Jurkat, Clone E6-1 (cell line): ENCODE data around the gene ZNF66. TPM values are rescaled to one million over a fixed set of nuclear protein-coding genes. Genes with fewer than 3 reads are reported as not detected.
"Not testable (repeated sequence)": the region's sequence is repeated elsewhere in the genome, so short reads cannot be mapped to it uniquely, and the experiment has no call there.

Experiments
- DNase-seq: peaks from one replicate; pipeline ENCODE4 v3.0.0-alpha.2; 2011; ENCODE audit warnings: low read depth, low spot score
- H3K4me3 ChIP-seq: 2 replicates; pipeline ENCODE4 v1.5.1; 2011; ENCODE audit warnings: mild to moderate bottlenecking, low read length, control low read depth, moderate library complexity
- polyA plus RNA-seq: library from polyadenylated mRNA; unstranded; fragments of >200 nt; gene quantifications from one replicate; pipeline ENCODE4 v1.2.1, GENCODE V29; 2012; ENCODE audit warnings: missing spikeins; ENCODE audit not compliant: insufficient read length, insufficient read depth

Gene ZNF66
- polyA plus RNA-seq, result 1.2 TPM

- peak; percentile 83 for DNase-seq
- peak within 1 kb of the TSS; percentile 56 for H3K4me3 ChIP-seq
Measured at GRCh38 chr19:20776083-20777076, at the start of gene ZNF66. Gene ZNF66 (plus strand): TSS chr19:20776304. CDS start chr19:20776448, 144 bp downstream.

GRCh38 chr19:20750169-20750568, 25.9 kb upstream of the ZNF66 start:
- not testable (repeated sequence) for H3K4me3 ChIP-seq, DNase-seq

- DNase-seq, H3K4me3 ChIP-seq: not testable (repeated sequence)
Measured at GRCh38 chr19:20752291-20752690, 23.8 kb upstream of the ZNF66 start.

GRCh38 chr19:20769225-20769736, 6.8 kb upstream of the ZNF66 start:
- H3K4me3 ChIP-seq, DNase-seq: not testable (repeated sequence)

GRCh38 chr19:20787786-20788185, 11.7 kb downstream of the ZNF66 start:
- DNase-seq, result no peak
- no peak overlapping the region for H3K4me3 ChIP-seq

GRCh38 chr19:20791806-20792205, 15.7 kb downstream of the ZNF66 start:
- no peak for DNase-seq
- H3K4me3 ChIP-seq, result no peak overlapping the region

GRCh38 chr19:20806311-20807262, 30.5 kb downstream of the ZNF66 start:
- H3K4me3 ChIP-seq, DNase-seq: not testable (repeated sequence)

GRCh38 chr19:20840371-20840770, 64.3 kb downstream of the ZNF66 start:
- H3K4me3 ChIP-seq, result no peak overlapping the region
- DNase-seq, result no peak
